SK-N-SH (cell line): ENCODE measurements around the gene ITGA6. TPM values are rescaled to one million over a fixed set of nuclear protein-coding genes. Genes with fewer than 3 reads are reported as not detected.

Experiments
- CTCF ChIA-PET: fragments of 300-600, 350-600 bp; formaldehyde crosslinking; extraction: SDS; loops from one replicate; lab custom pipeline; 2021; lab: Yijun Ruan, JAX
- POLR2A ChIA-PET: fragments of 350-600 bp; sonication (Branson Sonifier 250); formaldehyde crosslinking; extraction: SDS; loops from one replicate; lab custom pipeline; 2020; ENCODE audit warnings: antibody characterized with exemption, inconsistent platforms; lab: Yijun Ruan, JAX
- DNase-seq: peaks from one replicate; pipeline ENCODE4 v3.0.0; 2012
- H2AFZ ChIP-seq: fragments of 200-600 bp; sonication (generic); 2 replicates; pipeline ENCODE4 v1.8.1; 2016; ENCODE audit warnings: antibody characterized with exemption, mild to moderate bottlenecking, low read depth
- H3F3A ChIP-seq: fragments of 200-600 bp; sonication (generic); replicated peaks from 2 replicates; pipeline ENCODE3; 2016; ENCODE audit warnings: antibody characterized with exemption, mild to moderate bottlenecking; ENCODE audit not compliant: insufficient read depth
- H3K27ac ChIP-seq, 2 experiments: fragments of 200-500 bp in 1 of 2; fragments of 200-600 bp in 1 of 2; sonication (Bioruptor generic) in 1 of 2; sonication (generic), shearing (Covaris generic) in 1 of 2; 2 replicates each; pipeline versions ENCODE4 v1.5.1 to v1.6.1; 2014 to 2016; ENCODE audit warnings: low read depth in 2 of 2, inconsistent platforms in 1 of 2, low read length in 1 of 2, mild to moderate bottlenecking in 1 of 2, mixed read lengths in 1 of 2
- H3K27me3 ChIP-seq: fragments of 200-600 bp; sonication (generic), shearing (Covaris generic); 2 replicates; pipeline ENCODE4 v1.6.1; 2016; ENCODE audit warnings: mixed run types; ENCODE audit not compliant: insufficient read depth
- H3K36me3 ChIP-seq, 2 experiments: fragments of 200-500 bp in 1 of 2; fragments of 200-600 bp in 1 of 2; sonication (Bioruptor generic) in 1 of 2; sonication (generic) in 1 of 2; replicated peaks in 1 of 2; 2 replicates each; pipeline versions ENCODE3 to v1.5.1; 2014 to 2016; ENCODE audit warnings: low read length in 1 of 2, mild to moderate bottlenecking in 1 of 2; ENCODE audit not compliant: insufficient read depth in 2 of 2, control insufficient read depth in 1 of 2
- H3K4me1 ChIP-seq, 2 experiments: fragments of 200-500 bp in 1 of 2; fragments of 200-600 bp in 1 of 2; sonication (Bioruptor generic) in 1 of 2; sonication (generic), shearing (Covaris generic) in 1 of 2; 2 replicates each; pipeline versions ENCODE4 v1.5.1 to v1.6.1; 2014 to 2016; ENCODE audit warnings: low read depth in 1 of 2, low read length in 1 of 2, mixed run types in 1 of 2; ENCODE audit not compliant: insufficient read depth in 2 of 2, control insufficient read depth in 1 of 2
- H3K4me2 ChIP-seq: fragments of 200-600 bp; sonication (generic), shearing (Covaris generic); 2 replicates; pipeline ENCODE4 v1.6.1; 2017; ENCODE audit warnings: mixed run types
- H3K4me3 ChIP-seq, 2 experiments: fragments of 200-500 bp in 1 of 2; fragments of 200-600 bp in 1 of 2; sonication (Bioruptor generic) in 1 of 2; sonication (generic), shearing (Covaris generic) in 1 of 2; 2 replicates each; pipeline versions ENCODE4 v1.5.1 to v1.8.1; 2014 to 2016; ENCODE audit warnings: low read depth in 2 of 2, inconsistent platforms in 1 of 2, low read length in 1 of 2, mild to moderate bottlenecking in 1 of 2, mixed read lengths in 1 of 2, moderate library complexity in 1 of 2
- H3K79me2 ChIP-seq: fragments of 200-600 bp; sonication (generic); 2 replicates; pipeline ENCODE4 v1.8.1; 2017; ENCODE audit warnings: mild to moderate bottlenecking; ENCODE audit not compliant: insufficient read depth
- H3K9ac ChIP-seq: fragments of 200-600 bp; sonication (generic); 2 replicates; pipeline ENCODE4 v1.6.1; 2017; ENCODE audit warnings: mixed run types
- H3K9me2 ChIP-seq: fragments of 200-600 bp; sonication (generic); 2 replicates; pipeline ENCODE4 v1.6.1; 2017; ENCODE audit warnings: mixed run types
- H3K9me3 ChIP-seq: fragments of 200-600 bp; sonication (generic); 2 replicates; pipeline ENCODE4 v1.6.1; 2017; ENCODE audit warnings: mixed run types, mild to moderate bottlenecking, moderate library complexity
- H4K20me1 ChIP-seq: fragments of 200-600 bp; sonication (generic); 2 replicates; pipeline ENCODE4 v1.6.1; 2017; ENCODE audit warnings: mild to moderate bottlenecking, mixed run types; ENCODE audit not compliant: insufficient read depth
- EZH2phosphoT487 ChIP-seq: fragments of 200-600 bp; sonication (generic); IDR thresholded peaks from 2 replicates; pipeline ENCODE4 v1.6.1; 2017; ENCODE audit warnings: low read depth, mixed run types, mild to moderate bottlenecking, antibody characterized with exemption, moderate library complexity, borderline replicate concordance
- GABPA ChIP-seq: IDR thresholded peaks from 2 replicates; pipeline ENCODE4 v1.4.0; 2012; ENCODE audit warnings: low read depth, mild to moderate bottlenecking
- JUND ChIP-seq: IDR thresholded peaks from 2 replicates; pipeline ENCODE4 v1.4.0; 2012
- MEF2A ChIP-seq: IDR thresholded peaks from 2 replicates; pipeline ENCODE4 v1.4.0; 2012; ENCODE audit warnings: low read depth, borderline replicate concordance
- MXI1 ChIP-seq: IDR thresholded peaks from 2 replicates; pipeline ENCODE4 v1.6.1; 2012; ENCODE audit warnings: mild to moderate bottlenecking, low read depth, low read length, improper control_type of control experiment
- POLR2AphosphoS5 ChIP-seq: IDR thresholded peaks from 2 replicates; pipeline ENCODE4 v1.6.1; 2012; ENCODE audit warnings: low read depth, low read length
- RAD21 ChIP-seq: IDR thresholded peaks from 2 replicates; pipeline ENCODE4 v1.6.1; 2012; ENCODE audit warnings: mild to moderate bottlenecking, low read length
- SIN3A ChIP-seq: IDR thresholded peaks from 2 replicates; pipeline ENCODE4 v1.6.1; 2012; ENCODE audit warnings: low read depth, mild to moderate bottlenecking, low read length, moderate library complexity, borderline replicate concordance
- SMC3 ChIP-seq: IDR thresholded peaks from 2 replicates; pipeline ENCODE4 v1.6.1; 2012; ENCODE audit warnings: low read depth, low read length, improper control_type of control experiment
- TCF12 ChIP-seq: IDR thresholded peaks from 2 replicates; pipeline ENCODE4 v1.4.0; 2012
- TEAD4 ChIP-seq: IDR thresholded peaks from 2 replicates; pipeline ENCODE4 v1.4.0; 2012; ENCODE audit warnings: mild to moderate bottlenecking, borderline replicate concordance; ENCODE audit not compliant: insufficient read depth
- WGBS: methylation state at CpG from one replicate; pipeline ENCODE4 v1.1.6; 2017; ENCODE audit warnings: low lambda C conversion rate; 5-methylcytosine and 5-hydroxymethylcytosine counted together
- polyA plus RNA-seq, 3 experiments: library from polyadenylated mRNA; depleted of rRNA; stranded (reverse); fragments of >200 nt; gene quantifications; 2 replicates each; pipeline ENCODE4 v1.2.3, GENCODE V29; 2012
- TF ChIP-seq, protein P1 (sequence below): IDR thresholded peaks from 2 replicates; pipeline ENCODE4 v1.4.0; 2012; ENCODE audit warnings: low read depth
- TF ChIP-seq, protein P2 (sequence below): IDR thresholded peaks from 2 replicates; pipeline ENCODE4 v1.4.0; 2012; ENCODE audit warnings: low read depth, borderline replicate concordance
- TF ChIP-seq, protein P3 (sequence below): fragments of 150-350 bp; IDR thresholded peaks from 2 replicates; pipeline ENCODE4 v1.6.1; 2017; ENCODE audit warnings: antibody characterized with exemption, low read length, low read depth, borderline replicate concordance
- TF ChIP-seq, protein P4 (sequence below): IDR thresholded peaks from 2 replicates; pipeline ENCODE4; 2012

Gene ITGA6
- polyA plus RNA-seq, 1 of the 3 experiments (the other 2 are of a cell fraction) = 26.0 TPM

DNA sequence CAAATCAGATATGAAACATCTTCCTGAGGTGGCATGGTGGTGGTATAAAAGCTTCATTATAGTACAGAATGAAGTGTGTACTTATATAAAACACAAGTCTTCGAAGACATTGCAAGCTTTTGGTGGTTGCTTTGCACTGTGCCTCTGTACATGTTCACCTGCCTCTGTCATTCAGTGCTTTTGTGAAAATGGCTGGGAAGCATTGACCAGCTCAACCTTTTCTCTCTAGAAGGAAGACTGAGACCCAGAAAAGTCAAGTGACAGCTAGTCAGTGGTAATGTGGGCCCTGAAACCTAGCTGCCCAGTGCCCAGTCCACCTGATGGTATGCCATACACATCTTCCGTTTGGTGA, 12.1 kb downstream of the ITGA6 start:
- Histone ChIP-seq H3K9ac (no peak overlapping the region), H3K27me3 (no peaks in the 10 kb centered on the region), H3K4me2 (peak overlapping the region; percentile 79), H3K9me2 (no peaks in the 10 kb centered on the region), H3K27ac (peak overlapping the region; percentile 58 to 85; a peak in 3 of 4 replicates), H3K4me1 (peaks cover 0 to 59% of the 10 kb centered on the region in 2 experiments; a peak in 3 of 4 replicates), H3K4me3 (peak overlapping the region in 1 of 2 experiments; percentile 22; a peak in 2 of 4 replicates), H3K36me3 (no peaks in the 10 kb centered on the region), H3F3A (peaks cover 46% of the 10 kb centered on the region), H3K79me2 (peaks cover 89% of the 10 kb centered on the region), H2AFZ (peak overlapping the region; percentile 66; the same call in 1 of the 2 replicates), H3K9me3 (no peaks in the 10 kb centered on the region), H4K20me1 (peaks cover 5% of the 10 kb centered on the region; the same call in 1 of the 2 replicates)
- WGBS = 59% methylated on average over 2 of the region's 2 CpGs
- ChIA-PET POLR2A (no interaction called here), CTCF (interaction anchor here (0.6 to 3.9 kb wide), 4 partner anchors 8 to 357 kb away, joined by 3 to 17 read pairs (median 9); no protein-coding TSS in a partner anchor)
- TF ChIP-seq, protein P1, sequence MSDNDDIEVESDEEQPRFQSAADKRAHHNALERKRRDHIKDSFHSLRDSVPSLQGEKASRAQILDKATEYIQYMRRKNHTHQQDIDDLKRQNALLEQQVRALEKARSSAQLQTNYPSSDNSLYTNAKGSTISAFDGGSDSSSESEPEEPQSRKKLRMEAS = no peak
- no peak for TF ChIP-seq EZH2phosphoT487
- TF ChIP-seq SMC3 = no peak
- no peak for TF ChIP-seq SIN3A
- TF ChIP-seq TEAD4 = no peak
- TF ChIP-seq, protein P2, sequence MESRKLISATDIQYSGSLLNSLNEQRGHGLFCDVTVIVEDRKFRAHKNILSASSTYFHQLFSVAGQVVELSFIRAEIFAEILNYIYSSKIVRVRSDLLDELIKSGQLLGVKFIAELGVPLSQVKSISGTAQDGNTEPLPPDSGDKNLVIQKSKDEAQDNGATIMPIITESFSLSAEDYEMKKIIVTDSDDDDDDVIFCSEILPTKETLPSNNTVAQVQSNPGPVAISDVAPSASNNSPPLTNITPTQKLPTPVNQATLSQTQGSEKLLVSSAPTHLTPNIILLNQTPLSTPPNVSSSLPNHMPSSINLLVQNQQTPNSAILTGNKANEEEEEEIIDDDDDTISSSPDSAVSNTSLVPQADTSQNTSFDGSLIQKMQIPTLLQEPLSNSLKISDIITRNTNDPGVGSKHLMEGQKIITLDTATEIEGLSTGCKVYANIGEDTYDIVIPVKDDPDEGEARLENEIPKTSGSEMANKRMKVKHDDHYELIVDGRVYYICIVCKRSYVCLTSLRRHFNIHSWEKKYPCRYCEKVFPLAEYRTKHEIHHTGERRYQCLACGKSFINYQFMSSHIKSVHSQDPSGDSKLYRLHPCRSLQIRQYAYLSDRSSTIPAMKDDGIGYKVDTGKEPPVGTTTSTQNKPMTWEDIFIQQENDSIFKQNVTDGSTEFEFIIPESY = no peak
- TF ChIP-seq GABPA = no peak
- no peak for TF ChIP-seq MXI1
- TF ChIP-seq, protein P3, sequence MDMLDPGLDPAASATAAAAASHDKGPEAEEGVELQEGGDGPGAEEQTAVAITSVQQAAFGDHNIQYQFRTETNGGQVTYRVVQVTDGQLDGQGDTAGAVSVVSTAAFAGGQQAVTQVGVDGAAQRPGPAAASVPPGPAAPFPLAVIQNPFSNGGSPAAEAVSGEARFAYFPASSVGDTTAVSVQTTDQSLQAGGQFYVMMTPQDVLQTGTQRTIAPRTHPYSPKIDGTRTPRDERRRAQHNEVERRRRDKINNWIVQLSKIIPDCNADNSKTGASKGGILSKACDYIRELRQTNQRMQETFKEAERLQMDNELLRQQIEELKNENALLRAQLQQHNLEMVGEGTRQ = no peak
- no peak for TF ChIP-seq JUND
- no peak for TF ChIP-seq RAD21
- no peak for TF ChIP-seq POLR2AphosphoS5
- no peak for TF ChIP-seq MEF2A
- TF ChIP-seq, protein P4, sequence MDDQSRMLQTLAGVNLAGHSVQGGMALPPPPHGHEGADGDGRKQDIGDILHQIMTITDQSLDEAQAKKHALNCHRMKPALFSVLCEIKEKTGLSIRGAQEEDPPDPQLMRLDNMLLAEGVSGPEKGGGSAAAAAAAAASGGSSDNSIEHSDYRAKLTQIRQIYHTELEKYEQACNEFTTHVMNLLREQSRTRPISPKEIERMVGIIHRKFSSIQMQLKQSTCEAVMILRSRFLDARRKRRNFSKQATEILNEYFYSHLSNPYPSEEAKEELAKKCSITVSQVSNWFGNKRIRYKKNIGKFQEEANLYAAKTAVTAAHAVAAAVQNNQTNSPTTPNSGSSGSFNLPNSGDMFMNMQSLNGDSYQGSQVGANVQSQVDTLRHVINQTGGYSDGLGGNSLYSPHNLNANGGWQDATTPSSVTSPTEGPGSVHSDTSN = no peak
- no peak for TF ChIP-seq TCF12
- DNase-seq = no peak
